ENCODE data around the gene CPTP. TPM values are rescaled to one million over a fixed set of nuclear protein-coding genes. Genes with fewer than 3 reads are reported as not detected.

Gene CPTP
- total RNA-seq, 3 donors from 2014 or later (not counting 1 experiment from before 2014, with no cell fraction given), result 8.0 to 14.6 (median 12.3) TPM

GRCh38 chr1:1341549-1342021, 17.0 kb downstream of the CPTP start:
- Histone ChIP-seq H3K4me1 (ENCODE audit: control insufficient read depth, insufficient read depth, low read length) (no peaks in the 10 kb centered on the region), H3K36me3 (ENCODE audit: control insufficient read depth, insufficient read depth, low read length) (peaks cover 2% of the 10 kb centered on the region), H3K27ac (ENCODE audit: low read length) (no peak overlapping the region), H3K9me3 (ENCODE audit: control insufficient read depth, insufficient read depth, low read length) (no peaks in the 10 kb centered on the region), H3K27me3 (ENCODE audit: control insufficient read depth, insufficient read depth, low read length) (no peaks in the 10 kb centered on the region), H3K4me3 (ENCODE audit: low read length) (no peak overlapping the region)
- no peak for DNase-seq
- Mint-ChIP-seq H3K27me3 (ENCODE audit: low read depth in 2 of 2) (no peaks in the 10 kb centered on the region), H3K9me3 (no peaks in the 10 kb centered on the region), H3K4me3 (no peak overlapping the region), H3K27ac (no peak overlapping the region), H3K36me3 (no peaks in the 10 kb centered on the region), H3K4me1 (peaks cover 0 to 10% of the 10 kb centered on the region in 2 donors)
- WGBS (ENCODE audit: insufficient coverage), result 95% methylated on average over 17 of the region's 17 CpGs
- no peak for TF ChIP-seq CTCF (IDR thresholded peaks at IDR 0.05)
- ATAC-seq, result no peak
- intact Hi-C loops (cut with micrococcal nuclease), result no loop called here

- no peaks in the 10 kb centered on the region for H3K9me3 ChIP-seq (ENCODE audit: control insufficient read depth, insufficient read depth, low read length)
- ATAC-seq (no peak), DNase-seq (no peak)
- peaks cover 0 to 14% of the 10 kb centered on the region in 2 donors for H3K4me1 Mint-ChIP-seq
- no peaks in the 10 kb centered on the region for H3K27me3 ChIP-seq (ENCODE audit: control insufficient read depth, insufficient read depth, low read length)
- H3K4me3 Mint-ChIP-seq, result no peak overlapping the region
- H3K27me3 Mint-ChIP-seq (ENCODE audit: low read depth in 2 of 2), result no peaks in the 10 kb centered on the region
- no peak for TF ChIP-seq CTCF (IDR thresholded peaks at IDR 0.05)
- H3K36me3 Mint-ChIP-seq, result no peaks in the 10 kb centered on the region
- H3K27ac ChIP-seq (ENCODE audit: low read length), result no peak overlapping the region
- H3K4me1 ChIP-seq (ENCODE audit: control insufficient read depth, insufficient read depth, low read length), result no peaks in the 10 kb centered on the region
- 98% methylated on average over 28 of the region's 28 CpGs for WGBS (ENCODE audit: insufficient coverage)
- H3K9me3 Mint-ChIP-seq, result no peaks in the 10 kb centered on the region
- no peak overlapping the region for H3K4me3 ChIP-seq (ENCODE audit: low read length)
- peaks cover 2% of the 10 kb centered on the region for H3K36me3 ChIP-seq (ENCODE audit: control insufficient read depth, insufficient read depth, low read length)
- no peak overlapping the region for H3K27ac Mint-ChIP-seq
- intact Hi-C loops (cut with micrococcal nuclease), result no loop called here
Observed at GRCh38 chr1:1342061-1342562, 17.5 kb downstream of the CPTP start.

- Histone ChIP-seq H3K9me3 (ENCODE audit: control insufficient read depth, insufficient read depth, low read length) (no peaks in the 10 kb centered on the region), H3K4me3 (ENCODE audit: low read length) (no peak overlapping the region), H3K27me3 (ENCODE audit: control insufficient read depth, insufficient read depth, low read length) (no peaks in the 10 kb centered on the region), H3K36me3 (ENCODE audit: control insufficient read depth, insufficient read depth, low read length) (peaks cover 2% of the 10 kb centered on the region), H3K27ac (ENCODE audit: low read length) (no peak overlapping the region), H3K4me1 (ENCODE audit: control insufficient read depth, insufficient read depth, low read length) (peaks cover 3% of the 10 kb centered on the region)
- Mint-ChIP-seq H3K36me3 (no peaks in the 10 kb centered on the region), H3K27me3 (ENCODE audit: low read depth in 2 of 2) (no peaks in the 10 kb centered on the region), H3K9me3 (no peaks in the 10 kb centered on the region), H3K4me3 (no peak overlapping the region), H3K4me1 (peaks cover 0 to 19% of the 10 kb centered on the region in 2 donors), H3K27ac (peak overlapping the region in 1 of 2 donors; percentile 33)
- WGBS (ENCODE audit: insufficient coverage), result 90% methylated on average over 18 of the region's 18 CpGs
- no peak for TF ChIP-seq CTCF (IDR thresholded peaks at IDR 0.05)
- DNase-seq (no peak), ATAC-seq (no peak)
- intact Hi-C loops (cut with micrococcal nuclease), result no loop called here
Observed at GRCh38 chr1:1342584-1343115, 18.0 kb downstream of the CPTP start.
